Stomach (tissue), 9 donors: ENCODE results near the gene ASIP. TPM values are rescaled to one million over a fixed set of nuclear protein-coding genes. Genes with fewer than 3 reads are reported as not detected.
"Not testable (repeated sequence)": the region's sequence is repeated elsewhere in the genome, so short reads cannot be mapped to it uniquely, and the experiment has no call there.

Experiments used
- DNase-seq, 2 donors: peaks; one replicate each; pipeline versions ENCODE4 v3.0.0 to v3.0.0-alpha.2; 2013 to 2019
- H3K27ac ChIP-seq, 5 donors: fragments of 200-600 bp in 4 of 5; sonication (generic) in 4 of 5; one replicate each; pipeline ENCODE4 v1.5.1; 2013 to 2019; ENCODE audit warnings: mild to moderate bottlenecking in 1 of 5, moderate library complexity in 1 of 5
- H3K27me3 ChIP-seq, 3 donors: fragments of 200-600 bp; sonication (generic); one replicate each; pipeline ENCODE4 v1.5.1; 2017 to 2019; ENCODE audit warnings: mixed run types in 1 of 3
- H3K36me3 ChIP-seq, 4 donors: fragments of 200-600 bp; sonication (generic); 1 replicate in 3 of 4; 2 replicates in 1 of 4; pipeline ENCODE4 v1.5.1; 2016 to 2019
- H3K4me1 ChIP-seq, 4 donors: fragments of 200-600 bp; sonication (generic); one replicate each; pipeline ENCODE4 v1.5.1; 2016 to 2019
- H3K4me3 ChIP-seq, 4 donors: fragments of 200-600 bp; sonication (generic) in 3 of 4; one replicate each; pipeline ENCODE4 v1.5.1; 2016 to 2019; ENCODE audit warnings: mild to moderate bottlenecking in 1 of 4
- H3K9me3 ChIP-seq, 4 donors: fragments of 200-600 bp; sonication (generic); one replicate each; pipeline ENCODE4 v1.5.1; 2016 to 2019
- CTCF ChIP-seq, 7 experiments: fragments of 450-650 bp in 4 of 7; fragments of 200-600 bp in 3 of 7; sonication (generic) in 3 of 7; IDR thresholded peaks; one replicate each; pipeline ENCODE4 v1.5.1; 2016 to 2019; ENCODE audit warnings: antibody characterized with exemption in 7 of 7, control low read depth in 2 of 7, mild to moderate bottlenecking in 1 of 7
- EP300 ChIP-seq: sonication (generic); formaldehyde crosslinking; IDR thresholded peaks from one replicate; pipeline ENCODE4 v1.6.1; 2017; ENCODE audit warnings: antibody characterized with exemption
- POLR2A ChIP-seq, 4 donors: fragments of 450-650 bp; IDR thresholded peaks; one replicate each; pipeline ENCODE4 v1.6.1; 2016; ENCODE audit warnings: antibody characterized with exemption in 4 of 4, control low read depth in 2 of 4, mild to moderate bottlenecking in 1 of 4, moderate library complexity in 1 of 4
- POLR2AphosphoS5 ChIP-seq, 3 donors: sonication (generic); formaldehyde crosslinking; IDR thresholded peaks; one replicate each; pipeline ENCODE4 v1.6.1; 2016; ENCODE audit warnings: antibody characterized with exemption in 3 of 3
- WGBS, 5 donors: extraction: QIAGEN DNeasy Blood & Tissue Kit in 3 of 5; methylation state at CpG; one replicate each; pipeline versions ENCODE4 v1.1.5 to v1.1.7; 2013 to 2018; 5-methylcytosine and 5-hydroxymethylcytosine counted together
- intact Hi-C: fragments of 100-400 bp; cut with DNase I; formaldehyde crosslinking; loops from one replicate; pipeline ENCODE4 v1.15.1; 2023; ENCODE audit warnings: low total_unique reads
- polyA plus RNA-seq, 3 donors: library from polyadenylated mRNA; stranded (reverse); fragments of 200-250 nt; gene quantifications; one replicate each; pipeline ENCODE4 v1.2.3, GENCODE V29; 2013
- total RNA-seq, 5 donors: library from RNA; depleted of rRNA; stranded (reverse); fragments of >200 nt; gene quantifications; one replicate each; pipeline versions ENCODE4 v1.1.0 to v1.2.3, GENCODE V29; 2014 to 2016
- donor health status: healthy with polysubstance abuse.
- donor health status: Bipolar disorder and iron deficiency.
- donor health status: healthy.

ASIP gene
- total and polyA plus RNA-seq, 8 donors, result 0.35 to 1.1 TPM; not detected in 6

GRCh38 chr20:34260208-34260942 is 19.2 kb downstream of the ASIP start:
- Histone ChIP-seq H3K27ac (no peak overlapping the region), H3K27me3 (no peaks in the 10 kb centered on the region), H3K9me3 (no peaks in the 10 kb centered on the region), H3K36me3 (no peaks in the 10 kb centered on the region), H3K4me1 (peaks cover 0 to 9% (median 2%) of the 10 kb centered on the region in 4 donors), H3K4me3 (no peak overlapping the region)
- DNase-seq, result no peak
- TF ChIP-seq POLR2AphosphoS5 (IDR thresholded peaks at IDR 0.05), result no peak
- no peak for TF ChIP-seq EP300
- no peak for TF ChIP-seq CTCF (IDR thresholded peaks at IDR 0.05)
- no peak for TF ChIP-seq POLR2A (IDR thresholded peaks at IDR 0.05)
- 73 to 94% (median 82%) methylated on average over 5 of the region's 5 CpGs for WGBS, 5 donors
- intact Hi-C loops, result no loop called here

- Histone ChIP-seq H3K27ac (peak overlapping the region in 4 of 5 donors; percentile 31 to 68 (median 61)), H3K27me3 (no peaks in the 10 kb centered on the region), H3K36me3 (no peaks in the 10 kb centered on the region), H3K4me1 (peaks cover 0 to 9% (median 2%) of the 10 kb centered on the region in 4 donors), H3K9me3 (no peaks in the 10 kb centered on the region), H3K4me3 (no peak overlapping the region)
- WGBS, 5 donors, result 51 to 58% (median 54%) methylated on average over 8 to 9 of the region's 9 CpGs
- peak; percentile 26 to 29 for DNase-seq
- intact Hi-C loops, result no loop called here
- TF ChIP-seq POLR2AphosphoS5 (IDR thresholded peaks at IDR 0.05) (peak in 1 of 3 donors; percentile 5), POLR2A (IDR thresholded peaks at IDR 0.05) (no peak)
Measured at GRCh38 chr20:34262488-34263288, 21.5 kb downstream of the ASIP start.

- intact Hi-C loops, H3K9me3 ChIP-seq, H3K27me3 ChIP-seq, H3K4me3 ChIP-seq, H3K36me3 ChIP-seq, DNase-seq: not testable (repeated sequence)
- peak overlapping the region in 1 of 5 donors; percentile 68 for H3K27ac ChIP-seq
- 94 to 100% (median 99%) methylated on average over 8 of the region's 8 CpGs for WGBS, 5 donors
- H3K4me1 ChIP-seq, result peaks cover 0 to 10% (median 4%) of the 10 kb centered on the region in 4 donors
Measured at GRCh38 chr20:34263468-34263867, 22.2 kb downstream of the ASIP start.

- Histone ChIP-seq H3K9me3 (no peaks in the 10 kb centered on the region), H3K27ac (no peak overlapping the region), H3K4me3 (no peak overlapping the region), H3K4me1 (peaks cover 0 to 17% (median 11%) of the 10 kb centered on the region in 4 donors), H3K27me3 (no peaks in the 10 kb centered on the region), H3K36me3 (no peaks in the 10 kb centered on the region)
- intact Hi-C loops, result no loop called here
- no peak for DNase-seq
- TF ChIP-seq EP300 (no peak), POLR2AphosphoS5 (IDR thresholded peaks at IDR 0.05) (no peak), CTCF (IDR thresholded peaks at IDR 0.05) (no peak), POLR2A (IDR thresholded peaks at IDR 0.05) (no peak)
- WGBS, 5 donors, result 89 to 96% (median 95%) methylated on average over 5 of the region's 5 CpGs
Measured at GRCh38 chr20:34264141-34264540, 22.9 kb downstream of the ASIP start.

GRCh38 chr20:34268145-34268544 is 26.9 kb downstream of the ASIP start:
- TF ChIP-seq POLR2A (IDR thresholded peaks at IDR 0.05) (no peak), CTCF (IDR thresholded peaks at IDR 0.05) (no peak), POLR2AphosphoS5 (IDR thresholded peaks at IDR 0.05) (no peak), EP300 (no peak)
- Histone ChIP-seq H3K4me1 (peaks cover 0 to 25% (median 21%) of the 10 kb centered on the region in 4 donors), H3K9me3 (no peaks in the 10 kb centered on the region), H3K27ac (no peak overlapping the region), H3K36me3 (peaks cover 0 to 5% (median 0%) of the 10 kb centered on the region in 4 donors), H3K27me3 (no peaks in the 10 kb centered on the region), H3K4me3 (no peak overlapping the region)
- WGBS, 5 donors, result 91 to 95% (median 93%) methylated on average over 12 of the region's 12 CpGs
- intact Hi-C loops, result no loop called here
- DNase-seq, result no peak
